Stomach (tissue), 9 donors: Measurements from ENCODE around the gene IL16. TPM values are rescaled to one million over a fixed set of nuclear protein-coding genes. Genes with fewer than 3 reads are reported as not detected.

Source experiments
- DNase-seq, 2 donors: peaks; one replicate each; pipeline versions ENCODE4 v3.0.0 to v3.0.0-alpha.2; 2013 to 2019
- H3K27ac ChIP-seq, 5 donors: fragments of 200-600 bp in 4 of 5; sonication (generic) in 4 of 5; one replicate each; pipeline ENCODE4 v1.5.1; 2013 to 2019; ENCODE audit warnings: mild to moderate bottlenecking in 1 of 5, moderate library complexity in 1 of 5
- H3K27me3 ChIP-seq, 3 donors: fragments of 200-600 bp; sonication (generic); one replicate each; pipeline ENCODE4 v1.5.1; 2017 to 2019; ENCODE audit warnings: mixed run types in 1 of 3
- H3K36me3 ChIP-seq, 4 donors: fragments of 200-600 bp; sonication (generic); 1 replicate in 3 of 4; 2 replicates in 1 of 4; pipeline ENCODE4 v1.5.1; 2016 to 2019
- H3K4me1 ChIP-seq, 4 donors: fragments of 200-600 bp; sonication (generic); one replicate each; pipeline ENCODE4 v1.5.1; 2016 to 2019
- H3K4me3 ChIP-seq, 4 donors: fragments of 200-600 bp; sonication (generic) in 3 of 4; one replicate each; pipeline ENCODE4 v1.5.1; 2016 to 2019; ENCODE audit warnings: mild to moderate bottlenecking in 1 of 4
- H3K9me3 ChIP-seq, 4 donors: fragments of 200-600 bp; sonication (generic); one replicate each; pipeline ENCODE4 v1.5.1; 2016 to 2019
- CTCF ChIP-seq, 7 experiments: fragments of 450-650 bp in 4 of 7; fragments of 200-600 bp in 3 of 7; sonication (generic) in 3 of 7; IDR thresholded peaks; one replicate each; pipeline ENCODE4 v1.5.1; 2016 to 2019; ENCODE audit warnings: antibody characterized with exemption in 7 of 7, control low read depth in 2 of 7, mild to moderate bottlenecking in 1 of 7
- EP300 ChIP-seq: sonication (generic); formaldehyde crosslinking; IDR thresholded peaks from one replicate; pipeline ENCODE4 v1.6.1; 2017; ENCODE audit warnings: antibody characterized with exemption
- POLR2A ChIP-seq, 4 donors: fragments of 450-650 bp; IDR thresholded peaks; one replicate each; pipeline ENCODE4 v1.6.1; 2016; ENCODE audit warnings: antibody characterized with exemption in 4 of 4, control low read depth in 2 of 4, mild to moderate bottlenecking in 1 of 4, moderate library complexity in 1 of 4
- POLR2AphosphoS5 ChIP-seq, 3 donors: sonication (generic); formaldehyde crosslinking; IDR thresholded peaks; one replicate each; pipeline ENCODE4 v1.6.1; 2016; ENCODE audit warnings: antibody characterized with exemption in 3 of 3
- WGBS, 5 donors: extraction: QIAGEN DNeasy Blood & Tissue Kit in 3 of 5; methylation state at CpG; one replicate each; pipeline versions ENCODE4 v1.1.5 to v1.1.7; 2013 to 2018; 5-methylcytosine and 5-hydroxymethylcytosine counted together
- intact Hi-C: fragments of 100-400 bp; cut with DNase I; formaldehyde crosslinking; loops from one replicate; pipeline ENCODE4 v1.15.1; 2023; ENCODE audit warnings: low total_unique reads
- polyA plus RNA-seq, 3 donors: library from polyadenylated mRNA; stranded (reverse); fragments of 200-250 nt; gene quantifications; one replicate each; pipeline ENCODE4 v1.2.3, GENCODE V29; 2013
- total RNA-seq, 5 donors: library from RNA; depleted of rRNA; stranded (reverse); fragments of >200 nt; gene quantifications; one replicate each; pipeline versions ENCODE4 v1.1.0 to v1.2.3, GENCODE V29; 2014 to 2016
- donor health status: healthy with polysubstance abuse.
- donor health status: Bipolar disorder and iron deficiency.
- donor health status: healthy.

Gene IL16
- total and polyA plus RNA-seq, 8 donors = 4.9 to 21.0 (median 8.7) TPM

GRCh38 chr15:81271761-81272644, 75.3 kb downstream of the IL16 start:
- Histone ChIP-seq H3K4me1 (peaks cover 0 to 19% (median 12%) of the 10 kb centered on the region in 4 donors), H3K27ac (no peak overlapping the region), H3K27me3 (no peaks in the 10 kb centered on the region), H3K36me3 (peaks cover 0 to 10% (median 0%) of the 10 kb centered on the region in 4 donors), H3K9me3 (no peaks in the 10 kb centered on the region), H3K4me3 (no peak overlapping the region)
- TF ChIP-seq CTCF (IDR thresholded peaks at IDR 0.05) (no peak), EP300 (no peak), POLR2A (IDR thresholded peaks at IDR 0.05) (no peak), POLR2AphosphoS5 (IDR thresholded peaks at IDR 0.05) (no peak)
- intact Hi-C loops = loop anchor here (5.0 kb wide), 1 partner anchor 135 kb away; no protein-coding TSS in a partner anchor
- DNase-seq = no peak
- 75 to 81% (median 77%) methylated on average over 10 to 12 of the region's 12 CpGs for WGBS, 5 donors

DNA sequence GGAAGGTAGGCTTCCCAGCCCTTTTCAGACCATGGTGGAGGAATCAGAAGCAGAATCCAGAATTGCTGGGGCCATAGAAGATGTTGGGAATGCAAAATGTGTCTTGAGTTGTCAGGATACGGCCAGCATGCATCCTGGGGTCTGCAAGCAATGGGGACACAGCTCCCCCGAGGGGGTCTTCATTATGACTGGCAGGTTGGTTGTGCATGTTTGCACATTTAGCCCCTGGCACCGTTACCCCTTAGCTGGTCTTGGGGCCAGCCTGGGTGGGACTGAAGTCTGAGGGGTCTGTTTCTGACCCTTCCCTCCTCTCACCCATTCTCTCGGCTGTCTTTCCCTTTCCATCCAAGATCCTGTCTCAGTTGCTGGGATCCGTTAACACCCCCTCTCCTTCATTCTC, 76.5 kb downstream of the IL16 start:
- Histone ChIP-seq H3K27me3 (no peaks in the 10 kb centered on the region), H3K36me3 (peaks cover 0 to 10% (median 0%) of the 10 kb centered on the region in 4 donors), H3K9me3 (no peaks in the 10 kb centered on the region), H3K27ac (no peak overlapping the region), H3K4me1 (peaks cover 0 to 19% (median 12%) of the 10 kb centered on the region in 4 donors), H3K4me3 (no peak overlapping the region)
- no peak for DNase-seq
- 84 to 93% (median 88%) methylated on average over 5 of the region's 5 CpGs for WGBS, 5 donors
- TF ChIP-seq EP300 (no peak), POLR2AphosphoS5 (IDR thresholded peaks at IDR 0.05) (no peak), CTCF (IDR thresholded peaks at IDR 0.05) (no peak), POLR2A (IDR thresholded peaks at IDR 0.05) (no peak)
- intact Hi-C loops = loop anchor here (5.0 kb wide), 1 partner anchor 134 kb away; no protein-coding TSS in a partner anchor

GRCh38 chr15:81273855-81274254, 77.2 kb downstream of the IL16 start:
- TF ChIP-seq EP300 (no peak), CTCF (IDR thresholded peaks at IDR 0.05) (no peak), POLR2AphosphoS5 (IDR thresholded peaks at IDR 0.05) (no peak), POLR2A (IDR thresholded peaks at IDR 0.05) (no peak)
- H3K36me3 ChIP-seq = peaks cover 0 to 10% (median 0%) of the 10 kb centered on the region in 4 donors
- intact Hi-C loops = loop anchor here (5.0 kb wide), 1 partner anchor 133 kb away; no protein-coding TSS in a partner anchor
- H3K9me3 ChIP-seq = no peaks in the 10 kb centered on the region
- peaks cover 0 to 19% (median 12%) of the 10 kb centered on the region in 4 donors for H3K4me1 ChIP-seq
- no peak overlapping the region for H3K4me3 ChIP-seq
- no peak overlapping the region for H3K27ac ChIP-seq
- DNase-seq = no peak
- H3K27me3 ChIP-seq = no peaks in the 10 kb centered on the region
- WGBS, 5 donors = 89 to 94% (median 91%) methylated on average over 2 of the region's 2 CpGs

GRCh38 chr15:81274255-81274654, 77.6 kb downstream of the IL16 start:
- no peaks in the 10 kb centered on the region for H3K9me3 ChIP-seq
- peaks cover 0 to 19% (median 12%) of the 10 kb centered on the region in 4 donors for H3K4me1 ChIP-seq
- no peaks in the 10 kb centered on the region for H3K27me3 ChIP-seq
- DNase-seq = no peak
- H3K27ac ChIP-seq = peak overlapping the region in 1 of 5 donors; percentile 45
- WGBS, 5 donors = 83 to 90% (median 85%) methylated on average over 4 of the region's 4 CpGs
- intact Hi-C loops = loop anchor here (5.0 kb wide), 1 partner anchor 133 kb away; no protein-coding TSS in a partner anchor
- peaks cover 0 to 10% (median 0%) of the 10 kb centered on the region in 4 donors for H3K36me3 ChIP-seq
- TF ChIP-seq EP300 (no peak), POLR2A (IDR thresholded peaks at IDR 0.05) (no peak), POLR2AphosphoS5 (IDR thresholded peaks at IDR 0.05) (no peak), CTCF (IDR thresholded peaks at IDR 0.05) (no peak)
- no peak overlapping the region for H3K4me3 ChIP-seq
